ENCODE data around the gene LRIT3. TPM values are rescaled to one million over a fixed set of nuclear protein-coding genes. Genes with fewer than 3 reads are reported as not detected.
A peak's percentile ranks its signal among the peaks of the same experiment; 100 is the strongest.

Gene LRIT3
- total and polyA plus RNA-seq, 2 of the 4 experiments (the other 2 are of a cell fraction) = 0.02 TPM; not detected in 1

DNA sequence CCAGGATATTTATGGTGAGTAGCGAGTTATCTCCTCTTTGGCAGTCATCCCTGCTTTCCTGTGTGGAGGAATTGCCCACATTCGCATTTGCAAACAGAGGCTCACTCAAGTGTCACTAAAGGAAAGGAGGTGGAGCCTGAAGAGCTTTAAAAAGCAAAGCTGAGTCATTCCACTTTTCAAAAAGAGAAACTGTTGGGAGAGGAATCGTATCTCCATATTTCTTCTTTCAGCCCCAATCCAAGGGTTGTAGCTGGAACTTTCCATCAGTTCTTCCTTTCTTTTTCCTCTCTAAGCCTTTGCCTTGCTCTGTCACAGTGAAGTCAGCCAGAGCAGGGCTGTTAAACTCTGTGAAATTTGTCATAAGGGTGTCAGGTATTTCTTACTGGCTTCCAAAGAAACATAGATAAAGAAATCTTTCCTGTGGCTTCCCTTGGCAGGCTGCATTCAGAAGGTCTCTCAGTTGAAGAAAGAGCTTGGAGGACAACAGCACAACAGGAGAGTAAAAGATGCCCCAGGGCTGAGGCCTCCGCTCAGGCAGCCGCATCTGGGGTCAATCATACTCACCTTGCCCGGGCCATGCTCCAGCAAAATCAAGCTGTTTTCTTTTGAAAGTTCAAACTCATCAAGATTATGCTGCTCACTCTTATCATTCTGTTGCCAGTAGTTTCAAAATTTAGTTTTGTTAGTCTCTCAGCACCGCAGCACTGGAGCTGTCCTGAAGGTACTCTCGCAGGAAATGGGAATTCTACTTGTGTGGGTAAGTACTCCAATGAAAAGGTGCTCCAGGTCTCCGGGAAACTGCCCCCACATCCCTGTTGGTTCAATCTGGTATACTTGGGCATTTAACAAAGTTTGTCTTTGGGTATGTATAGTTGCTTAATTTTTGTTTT, 65.0 kb downstream of the LRIT3 start, which contains the start of gene EGF:
TSS of gene EGF (plus strand) at position 178 of the 890 bp plus-strand sequence. CDS start at position 631, 453 bp downstream.
- no peaks in the 10 kb centered on the region for H4K20me1 ChIP-seq (ENCODE audit: insufficient read depth, low read length)
- H2AFZ ChIP-seq (replicated peaks; ENCODE audit: low read length, poor library complexity) = peak within 1 kb of the TSS; percentile 77
- peak; percentile 79 for ATAC-seq (ENCODE audit: low read depth)
- no peaks in the 10 kb centered on the region; the same call in 1 of the 2 replicates for H3K9me1 ChIP-seq (ENCODE audit: insufficient read depth, low read length)
- in situ Hi-C loops (cut with MboI; ENCODE audit: low sequenced_read_pairs) = no loop called here
- WGBS, 2 experiments (ENCODE audit: extremely low coverage in 2 of 2, insufficient read length in 1 of 2) = 56% methylated on average over 3 of the region's 9 CpGs; no CpG with 5 or more reads in 1 of the 2 experiments
- no peak within 1 kb of the TSS for H3K27ac ChIP-seq (ENCODE audit: insufficient read depth, low read length)
- H3K36me3 ChIP-seq (ENCODE audit: control insufficient read depth, insufficient read depth, low read length) = no peaks in the 10 kb centered on the region
- no peak within 1 kb of the TSS for H2AK9ac ChIP-seq (replicated peaks; ENCODE audit: low read depth, low read length, poor library complexity)
- H3K18ac ChIP-seq (ENCODE audit: low read depth, low read length) = peak within 1 kb of the TSS; percentile 45; the same call in 1 of the 2 replicates
- H2AK5ac ChIP-seq (ENCODE audit: low read depth, low read length) = no peak within 1 kb of the TSS
- H3K4me1 ChIP-seq (ENCODE audit: control insufficient read depth, insufficient read depth, low read length) = no peaks in the 10 kb centered on the region
- dilution Hi-C loops (cut with HindIII; ENCODE audit: low sequenced_read_pairs, unreplicated experiment) = no loop called here
- ChIA-PET CTCF (no interaction called here), POLR2A (ENCODE audit: unreplicated experiment) (no interaction called here)
- no peak within 1 kb of the TSS for H4K5ac ChIP-seq (ENCODE audit: low read depth, low read length)
- no peak within 1 kb of the TSS for H3K9ac ChIP-seq (ENCODE audit: low read depth, low read length)
- H2BK15ac ChIP-seq (ENCODE audit: low read depth, low read length) = no peak within 1 kb of the TSS; the same call in 2 of the 3 replicates
- H3K4me2 ChIP-seq (ENCODE audit: low read depth, low read length) = peak within 1 kb of the TSS; percentile 82
- H3K79me1 ChIP-seq (ENCODE audit: low read depth in 1 of 2, low read length in 2 of 2) = no peaks in the 10 kb centered on the region
- no peak within 1 kb of the TSS for H3K14ac ChIP-seq (replicated peaks; ENCODE audit: low read depth, low read length)
- BruUV-seq (replicated peaks) = no TSS peak
- H3K56ac ChIP-seq (ENCODE audit: extremely low read depth, insufficient read depth, low read length) = no peak within 1 kb of the TSS
- TF ChIP-seq NFE2L2 (IDR thresholded peaks at IDR 0.05; ENCODE audit: low read depth, low read length) (0 out of 2 replicates have a peak, but pooled peaks have one; percentile 12), BHLHE40 (IDR thresholded peaks at IDR 0.05; ENCODE audit: low read depth, low read length) (no peak)
- DNase-seq = peak; percentile 50
- H3K4me3 ChIP-seq (ENCODE audit: insufficient read depth, low read depth, low read length) = peak within 1 kb of the TSS; percentile 25; the same call in 1 of the 2 replicates
- H3K4ac ChIP-seq (ENCODE audit: low read depth, low read length) = peak within 1 kb of the TSS; percentile 42; the same call in 1 of the 2 replicates
- H2BK20ac ChIP-seq (ENCODE audit: low read depth, low read length) = no peak within 1 kb of the TSS
- intact Hi-C loops (cut with micrococcal nuclease) = no loop called here
- H3K9me3 ChIP-seq (ENCODE audit: control insufficient read depth, insufficient read depth, low read length) = no peaks in the 10 kb centered on the region
- 0 out of 2 replicates have a peak within 1 kb of the TSS, but pooled peaks have one; percentile 16 for H2BK120ac ChIP-seq (ENCODE audit: low read depth, low read length)
- H4K8ac ChIP-seq (ENCODE audit: low read depth in 2 of 2, low read length in 2 of 2) = peak within 1 kb of the TSS in 1 of 2 experiments; percentile 71; a peak in 1 of 4 replicates
- no peak within 1 kb of the TSS for H2BK5ac ChIP-seq (ENCODE audit: low read depth, low read length, poor library complexity, severe bottlenecking)
- no peak within 1 kb of the TSS for H3K23ac ChIP-seq (ENCODE audit: low read depth, low read length)
- peaks cover 1% of the 10 kb centered on the region; the same call in 1 of the 2 replicates for H3K27me3 ChIP-seq (ENCODE audit: control insufficient read depth, insufficient read depth, low read length)
- H4K91ac ChIP-seq (ENCODE audit: insufficient read depth, low read depth, low read length) = no peak within 1 kb of the TSS
